ENCODE measurements around the gene MST1. TPM values are rescaled to one million over a fixed set of nuclear protein-coding genes. Genes with fewer than 3 reads are reported as not detected.
"Not testable (repeated sequence)": the region's sequence is repeated elsewhere in the genome, so short reads cannot be mapped to it uniquely, and the experiment has no call there.

MST1 gene
- total RNA-seq, 1 donor from 2014 or later, result 6.6 TPM

DNA sequence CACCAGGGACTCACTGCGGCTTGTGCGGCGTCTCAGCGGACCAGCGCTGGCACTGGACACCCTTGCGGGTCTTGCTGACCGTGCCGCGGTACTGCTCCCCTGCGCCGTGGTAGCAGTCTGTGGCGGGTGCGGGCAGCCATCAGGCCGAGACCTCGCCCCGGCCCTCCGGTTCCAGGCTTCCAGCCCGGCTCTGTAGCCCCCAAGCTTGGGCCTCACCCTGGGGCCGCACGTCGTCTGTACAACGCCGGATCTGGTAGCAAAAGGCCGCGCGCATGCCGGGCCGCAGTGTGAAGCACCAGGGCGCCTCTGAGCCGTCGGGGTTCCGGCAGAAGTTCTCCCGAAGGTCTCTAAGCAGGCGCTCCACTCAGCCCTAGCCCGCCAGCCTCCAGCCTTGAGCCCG lies 3.4 kb downstream of the MST1 start:
- ATAC-seq; intact Hi-C loops (cut with micrococcal nuclease): not testable (repeated sequence)

DNA sequence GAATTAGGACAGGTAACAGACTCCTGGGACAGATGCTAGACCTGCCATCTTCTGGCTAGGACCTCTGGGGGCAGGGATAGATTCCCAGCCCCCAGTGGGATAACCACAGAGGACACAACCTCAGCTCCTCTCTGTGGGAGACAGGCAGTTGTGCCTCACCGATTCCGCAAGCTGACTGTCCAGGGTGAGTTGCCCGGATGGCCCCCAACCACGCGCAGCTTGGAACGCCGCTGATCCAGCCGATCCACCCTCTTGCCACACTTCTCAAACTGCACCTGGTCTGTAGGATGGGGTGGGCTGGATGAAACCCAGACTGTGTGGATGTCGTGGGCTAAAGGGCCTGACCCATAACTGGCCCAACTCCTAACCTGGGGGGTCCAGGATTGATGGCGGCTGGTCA lies 4.2 kb downstream of the MST1 start:
- DNase-seq; intact Hi-C loops (cut with micrococcal nuclease); ATAC-seq: not testable (repeated sequence)

More for the DNA sequence above, 3.4 kb downstream of the MST1 start:
- DNase-seq, result not testable (repeated sequence)

DNA sequence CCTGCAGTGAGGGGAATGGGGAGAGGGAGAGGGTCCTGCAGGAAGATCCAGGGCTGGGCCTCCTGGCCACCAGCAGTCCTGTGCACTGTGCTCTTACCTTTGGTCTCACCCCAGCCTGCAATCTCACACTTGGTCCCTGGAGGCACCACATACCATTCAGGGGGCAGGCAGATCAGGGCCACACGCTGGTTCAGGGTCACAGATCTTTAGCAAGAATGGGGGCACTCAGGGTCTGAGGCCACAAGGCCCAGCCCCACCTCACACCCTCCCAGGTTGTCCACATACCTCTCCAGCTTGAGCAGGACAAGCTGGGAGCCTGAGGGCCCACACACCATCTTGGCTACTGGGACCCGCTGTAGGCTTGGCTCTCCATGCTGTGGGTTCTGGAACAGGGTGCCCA lies 4.8 kb downstream of the MST1 start:
- DNase-seq; intact Hi-C loops (cut with micrococcal nuclease); ATAC-seq: not testable (repeated sequence)

DNA sequence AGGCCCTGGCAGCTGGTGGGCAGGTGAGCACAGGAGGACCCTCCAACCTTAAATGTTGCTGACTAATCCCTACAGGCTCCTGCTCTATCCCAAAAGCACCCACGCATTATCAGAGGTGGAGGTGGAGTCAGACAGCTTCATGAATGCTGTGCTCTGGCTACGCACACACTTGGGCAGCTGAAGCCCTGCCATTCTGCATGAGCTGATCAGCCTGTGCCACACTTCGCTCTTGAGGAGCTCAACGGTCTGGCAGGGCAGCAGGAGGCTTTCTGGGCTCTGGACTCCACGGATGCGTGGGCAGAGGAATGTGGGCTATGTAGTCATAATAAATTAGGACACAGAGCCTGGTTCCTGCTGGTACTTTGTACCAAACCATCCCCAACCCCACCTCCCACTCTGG lies 6.1 kb downstream of the MST1 start:
- DNase-seq (no peak), ATAC-seq (no peak)

DNA sequence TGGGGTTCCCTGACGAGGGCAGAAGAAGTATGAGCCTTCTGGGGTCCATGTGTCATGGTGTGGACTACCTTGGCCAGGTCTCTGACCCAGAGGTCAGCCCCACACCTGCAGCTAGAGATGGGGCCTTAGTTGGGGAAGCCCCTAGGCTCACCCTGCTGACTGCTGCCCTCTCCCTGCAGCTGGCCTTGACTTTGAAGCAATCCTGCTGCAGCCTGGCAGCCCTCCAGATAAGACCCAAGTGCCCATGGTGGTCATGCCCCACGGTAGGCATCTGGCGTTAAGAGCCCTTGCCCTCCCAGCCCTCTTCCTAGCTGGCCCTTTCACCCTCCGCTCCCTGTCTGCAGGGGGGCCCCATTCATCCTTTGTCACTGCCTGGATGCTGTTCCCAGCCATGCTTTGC lies 7.7 kb downstream of the MST1 start:
- ATAC-seq (no peak), DNase-seq (no peak)
- intact Hi-C loops (cut with micrococcal nuclease), result no loop called here

More for the DNA sequence above, 6.1 kb downstream of the MST1 start:
- intact Hi-C loops (cut with micrococcal nuclease), result no loop called here

DNA sequence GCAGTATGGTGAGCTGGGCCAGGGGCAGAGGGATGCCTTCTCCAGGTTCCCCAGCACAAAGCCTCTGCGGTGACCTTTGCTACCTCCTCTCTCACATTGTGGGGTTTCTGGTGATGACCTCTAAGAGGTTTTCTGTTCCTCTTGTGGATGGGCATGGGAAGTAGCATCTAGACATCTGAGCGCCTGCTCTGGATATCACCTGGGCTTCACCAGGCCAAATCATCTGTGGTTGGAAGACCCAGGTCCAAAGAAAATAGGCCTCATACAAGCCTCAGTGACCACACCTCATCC lies 8.1 kb downstream of the MST1 start:
- intact Hi-C loops (cut with micrococcal nuclease), result no loop called here
- no peak for DNase-seq
- no peak for ATAC-seq

DNA sequence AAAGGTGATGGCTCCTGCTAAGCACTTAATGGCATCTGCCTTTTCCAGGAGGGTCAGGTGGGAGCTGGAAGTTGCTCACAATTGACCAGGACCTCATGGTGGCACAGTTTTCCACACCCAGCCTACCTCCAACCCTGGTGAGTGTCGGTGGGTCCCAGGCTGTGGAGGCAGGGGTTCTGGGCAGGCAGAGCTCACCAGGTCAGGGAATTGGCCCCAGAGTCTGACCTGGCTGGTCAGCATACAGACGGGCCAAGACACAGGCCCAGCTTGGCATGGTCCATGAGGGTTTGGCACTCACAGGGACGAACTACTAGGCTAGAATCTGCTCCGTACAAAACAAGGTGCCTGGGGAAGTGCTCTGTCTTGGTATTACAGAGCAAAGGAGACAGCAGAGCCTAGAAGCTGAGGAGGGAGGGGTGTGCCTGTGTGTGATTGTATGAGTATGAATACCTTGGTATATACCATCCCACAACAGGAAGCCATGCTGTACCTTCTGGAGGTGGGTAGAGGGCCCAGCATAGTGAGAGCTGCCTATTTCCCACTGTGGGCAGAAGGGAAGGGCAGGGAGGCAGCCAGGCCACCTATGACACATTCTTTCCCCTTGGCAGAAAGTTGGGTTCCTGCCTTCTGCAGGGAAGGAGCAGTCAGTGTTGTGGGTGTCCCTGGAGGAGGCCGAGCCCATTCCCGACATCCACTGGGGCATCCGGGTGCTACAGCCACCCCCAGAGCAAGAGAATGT lies 8.6 kb downstream of the MST1 start:
- ATAC-seq (no peak), DNase-seq (no peak)
- intact Hi-C loops (cut with micrococcal nuclease), result no loop called here

DNA sequence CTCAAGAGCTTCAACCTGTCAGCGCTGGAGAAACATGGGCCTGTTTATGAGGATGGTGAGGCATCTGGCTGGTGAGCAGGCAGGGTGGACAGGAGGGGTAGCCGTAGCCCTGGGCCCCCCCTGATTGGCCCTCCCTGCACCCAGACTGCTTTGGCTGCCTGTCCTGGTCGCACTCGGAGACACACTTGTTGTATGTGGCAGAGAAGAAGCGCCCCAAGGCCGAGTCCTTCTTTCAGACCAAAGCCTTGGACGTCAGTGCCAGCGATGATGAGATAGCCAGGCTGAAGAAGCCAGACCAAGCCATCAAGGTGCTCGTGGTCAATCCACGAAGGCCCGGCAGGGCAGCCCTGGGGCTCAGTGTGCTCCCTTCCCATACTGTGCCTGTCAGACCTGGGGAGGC lies 13.4 kb downstream of the MST1 start:
- DNase-seq (no peak), ATAC-seq (no peak)
- intact Hi-C loops (cut with micrococcal nuclease), result no loop called here

DNA sequence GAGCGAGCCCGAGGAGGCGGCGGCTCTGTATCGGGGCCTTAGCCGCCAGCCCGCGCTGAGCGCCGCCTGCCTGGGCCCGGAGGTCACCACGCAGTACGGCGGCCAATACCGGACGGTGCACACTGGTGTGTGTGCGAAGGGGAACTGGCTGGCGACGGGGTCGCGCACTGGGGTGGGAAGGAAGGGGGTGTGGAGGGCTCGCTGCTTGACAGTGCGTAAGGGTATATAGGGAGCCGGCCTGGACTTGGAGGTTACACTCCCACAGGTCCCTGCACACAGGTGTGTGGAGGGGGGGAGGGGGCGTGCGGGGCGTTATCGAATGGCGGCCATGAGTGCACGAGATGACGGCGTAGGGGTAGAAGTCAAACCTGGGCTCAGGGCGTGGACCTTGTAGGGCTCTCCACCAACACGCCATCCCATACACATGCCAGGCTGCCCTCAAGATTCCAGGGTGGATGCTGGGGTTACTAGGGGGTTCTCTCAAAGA lies 14.7 kb downstream of the MST1 start:
- intact Hi-C loops (cut with micrococcal nuclease), result loop anchor here (5.0 kb wide), 1 partner anchor 137 kb away; no protein-coding TSS in a partner anchor
- peak; percentile 42 for ATAC-seq
- DNase-seq, result peak; percentile 43

DNA sequence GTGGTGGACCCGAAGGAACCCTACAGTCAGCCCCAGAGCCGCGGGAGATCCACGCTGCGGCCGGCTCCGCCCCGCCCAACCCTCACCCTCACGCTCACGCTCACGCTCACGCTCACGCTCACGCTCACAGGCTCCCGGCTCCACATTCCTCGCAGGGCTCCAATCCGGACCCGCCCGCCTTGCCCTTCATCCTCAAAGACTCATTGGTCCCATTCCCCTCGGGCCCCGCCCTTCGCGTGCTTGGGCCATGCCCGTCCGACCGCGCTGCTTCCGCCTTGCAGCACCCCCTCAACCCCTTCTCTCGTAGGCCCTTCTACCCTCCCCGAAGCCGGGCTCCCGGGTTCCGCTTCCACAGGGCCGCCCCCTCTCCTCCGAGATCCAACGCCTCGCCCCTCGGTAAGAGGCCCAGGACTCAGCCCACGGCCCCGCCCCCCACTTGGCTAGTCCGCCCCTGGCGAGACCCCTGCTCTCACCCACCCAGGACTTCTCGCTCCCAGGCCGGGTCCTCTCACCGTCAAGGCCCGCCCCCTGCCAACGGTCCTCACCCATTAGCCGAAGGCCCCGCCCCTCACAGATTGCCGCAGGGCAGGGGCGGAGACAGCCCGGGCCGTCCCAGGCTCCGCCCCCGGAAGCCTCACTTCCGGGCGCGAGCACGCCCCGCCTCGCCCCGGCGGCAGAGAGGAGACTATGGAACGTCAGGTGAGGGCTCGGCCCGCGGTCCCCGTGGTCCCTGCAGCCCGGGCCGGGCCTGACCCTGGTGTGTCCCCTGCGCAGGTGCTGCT lies 15.4 kb downstream of the MST1 start, which contains the start of gene APEH:
Gene APEH (plus strand): TSS at position 637 of the 782 bp plus-strand sequence. CDS start 51 bp downstream, at position 688.
- intact Hi-C loops (cut with micrococcal nuclease), result loop anchor here (5.0 kb wide), 1 partner anchor 137 kb away; no protein-coding TSS in a partner anchor
- ATAC-seq (peak; percentile 94), DNase-seq (peak; percentile 98)

DNA sequence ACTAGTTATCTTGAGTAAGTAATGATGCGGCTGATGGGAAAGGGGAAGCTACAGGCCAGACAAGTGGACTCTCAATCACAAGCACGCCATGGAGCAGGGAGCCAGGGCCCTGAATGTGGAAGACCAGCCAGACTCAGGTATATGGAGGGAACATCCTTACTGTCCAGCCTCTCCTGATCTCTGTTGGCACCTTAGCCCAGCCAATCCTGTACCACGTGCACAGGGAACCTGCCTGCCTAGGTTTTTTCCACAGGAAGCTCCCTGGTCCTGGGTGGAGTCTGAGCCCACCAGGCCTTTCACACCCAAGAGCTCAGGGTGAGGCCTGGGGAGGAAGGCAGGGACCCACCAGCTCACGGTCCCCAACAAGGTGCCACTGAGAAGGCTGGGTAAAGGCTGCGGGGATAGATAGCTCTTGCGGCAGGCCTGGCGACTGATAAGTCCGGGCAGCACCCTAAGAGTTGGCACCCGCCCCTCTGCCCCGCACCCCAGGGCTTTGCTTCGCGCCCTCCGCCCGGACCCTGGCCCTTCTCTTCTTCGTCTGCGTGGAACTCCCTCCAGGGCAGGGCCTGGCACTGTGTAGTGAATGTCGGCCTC lies 16.1 kb downstream of the MST1 start:
- intact Hi-C loops (cut with micrococcal nuclease), result loop anchor here (5.0 kb wide), 1 partner anchor 136 kb away; no protein-coding TSS in a partner anchor
- DNase-seq (no peak), ATAC-seq (no peak)

DNA sequence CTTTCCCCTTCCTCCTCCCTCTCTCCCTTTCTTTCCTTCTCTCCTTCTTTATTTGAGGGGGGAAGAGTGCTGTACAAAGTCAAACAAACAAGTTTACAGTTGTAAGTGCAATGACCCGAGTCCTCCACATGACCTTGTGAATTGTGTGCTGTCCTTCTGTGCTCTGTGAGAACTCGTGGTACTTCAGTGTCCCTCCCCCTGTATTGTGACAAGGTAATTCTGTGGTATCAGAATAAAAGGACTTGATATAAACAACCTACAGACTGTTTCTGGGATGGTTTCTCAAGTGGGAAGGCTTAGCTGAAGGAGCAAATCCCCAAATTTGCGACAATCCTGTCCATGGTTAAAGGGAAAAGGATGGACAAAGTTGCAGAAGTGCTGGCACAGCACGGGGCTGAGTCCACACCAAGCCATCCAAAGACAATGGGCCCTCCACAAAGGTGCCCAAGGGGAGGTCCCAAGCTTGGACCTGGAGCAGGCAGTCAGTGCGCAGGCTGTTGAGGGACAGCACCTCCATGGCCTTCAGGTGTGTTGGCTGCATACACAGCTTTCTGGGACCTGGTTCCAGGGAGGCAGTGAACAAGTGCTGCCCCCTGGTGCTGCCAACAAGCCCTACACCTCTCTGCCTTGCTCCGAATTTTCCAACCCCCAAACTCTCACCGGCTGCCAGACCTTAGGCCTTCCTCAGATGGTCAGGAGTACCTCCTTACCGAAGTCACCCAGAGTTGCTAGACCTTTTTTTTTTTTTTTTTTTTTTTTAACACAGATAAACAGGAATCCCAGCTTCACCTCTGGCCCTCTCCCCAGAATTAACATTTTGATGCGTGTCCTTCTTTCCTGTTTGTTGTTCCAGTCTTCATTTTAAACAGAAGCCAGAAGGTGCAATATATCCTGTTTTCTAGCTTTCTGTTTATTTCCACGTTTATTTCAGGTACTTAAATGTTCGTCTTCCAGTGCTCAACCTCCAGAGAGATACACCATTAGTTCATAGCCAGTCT lies 17.7 kb downstream of the MST1 start:
- ATAC-seq (peak; percentile 8), DNase-seq (peak; percentile 72)
- intact Hi-C loops (cut with micrococcal nuclease), result loop anchor here (5.0 kb wide), 1 partner anchor 134 kb away; no protein-coding TSS in a partner anchor

DNA sequence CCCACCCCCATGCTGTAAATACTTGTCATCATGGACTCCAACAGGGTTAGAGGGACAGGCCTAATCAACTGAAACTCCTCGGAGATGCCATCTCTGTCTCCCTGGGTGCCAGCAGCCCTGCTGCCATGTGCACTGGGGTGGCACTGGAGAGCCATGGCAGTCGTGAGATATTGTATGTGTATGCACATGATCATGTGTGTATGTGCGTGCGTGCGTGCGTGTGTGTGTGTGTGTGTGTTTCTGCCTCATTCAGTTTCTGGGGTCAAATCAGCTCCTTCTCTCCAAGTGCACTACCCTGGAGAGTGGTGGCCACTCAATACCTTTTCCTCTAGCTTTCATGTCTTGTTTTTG lies 18.4 kb downstream of the MST1 start:
- intact Hi-C loops (cut with micrococcal nuclease), result loop anchor here (5.0 kb wide), 1 partner anchor 134 kb away; no protein-coding TSS in a partner anchor
- no peak for DNase-seq
- ATAC-seq, result no peak

DNA sequence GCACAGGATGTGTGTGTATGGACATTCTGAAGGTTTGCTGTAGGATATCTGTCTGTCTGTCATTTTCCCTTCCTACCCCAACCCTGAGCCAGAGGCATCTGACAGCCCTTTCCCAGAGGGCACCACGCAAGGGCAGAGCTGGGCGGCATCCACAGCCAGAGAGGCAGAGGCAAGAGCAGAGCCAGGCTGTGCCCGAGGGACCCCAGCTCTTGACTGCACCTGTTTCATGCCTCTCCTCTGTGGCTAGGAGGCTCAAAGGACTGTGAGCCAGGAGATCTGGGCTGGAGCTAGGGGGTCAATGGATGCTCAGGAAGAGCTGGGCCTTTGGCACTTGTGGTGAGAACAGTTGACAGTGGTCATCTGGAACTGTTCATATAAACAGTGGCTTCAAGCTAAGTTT lies 19.9 kb downstream of the MST1 start:
- intact Hi-C loops (cut with micrococcal nuclease), result no loop called here
- ATAC-seq (no peak), DNase-seq (no peak)

DNA sequence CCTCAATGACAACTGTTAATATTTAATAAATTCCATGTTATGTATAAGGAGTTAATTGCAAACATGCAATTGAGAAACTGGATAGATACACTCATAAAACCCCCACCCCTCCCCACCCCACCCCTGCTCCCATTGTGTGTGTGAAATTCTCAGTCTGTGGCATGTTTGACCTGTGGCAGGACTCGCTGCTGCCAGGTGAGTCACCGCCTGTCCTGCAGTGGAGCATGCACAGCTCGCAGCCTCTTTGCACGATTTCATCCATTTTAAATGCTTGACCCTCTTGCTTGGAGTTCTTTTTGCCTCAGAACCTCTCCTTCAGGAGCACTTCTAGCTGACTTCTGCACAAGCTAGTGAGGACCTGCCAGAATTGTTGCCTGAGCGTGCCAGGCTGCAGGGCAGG lies 20.4 kb downstream of the MST1 start:
- intact Hi-C loops (cut with micrococcal nuclease), result no loop called here
- DNase-seq, result no peak

DNA sequence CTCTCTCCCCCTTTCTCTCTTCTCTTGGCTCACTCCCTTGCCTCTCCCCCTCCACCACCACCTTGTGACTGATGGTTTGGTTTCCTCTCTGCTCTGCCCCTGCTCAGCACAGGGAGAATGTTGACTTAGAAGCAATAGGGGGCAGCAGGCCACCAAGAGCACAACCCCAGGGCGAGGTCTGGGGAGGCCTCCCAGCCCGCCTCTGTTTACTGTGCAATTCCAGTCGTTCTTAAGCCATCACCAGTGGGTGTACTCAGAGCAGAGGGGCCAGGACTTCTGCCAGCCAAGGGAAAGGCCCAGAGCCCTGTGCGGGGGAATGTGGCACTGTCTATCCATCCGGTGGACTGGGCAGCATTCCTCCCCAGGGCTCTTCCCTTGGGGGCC lies 20.9 kb downstream of the MST1 start:
- intact Hi-C loops (cut with micrococcal nuclease), result no loop called here
- ATAC-seq (no peak), DNase-seq (no peak)

More for the DNA sequence above, 20.4 kb downstream of the MST1 start:
- ATAC-seq, result no peak

DNA sequence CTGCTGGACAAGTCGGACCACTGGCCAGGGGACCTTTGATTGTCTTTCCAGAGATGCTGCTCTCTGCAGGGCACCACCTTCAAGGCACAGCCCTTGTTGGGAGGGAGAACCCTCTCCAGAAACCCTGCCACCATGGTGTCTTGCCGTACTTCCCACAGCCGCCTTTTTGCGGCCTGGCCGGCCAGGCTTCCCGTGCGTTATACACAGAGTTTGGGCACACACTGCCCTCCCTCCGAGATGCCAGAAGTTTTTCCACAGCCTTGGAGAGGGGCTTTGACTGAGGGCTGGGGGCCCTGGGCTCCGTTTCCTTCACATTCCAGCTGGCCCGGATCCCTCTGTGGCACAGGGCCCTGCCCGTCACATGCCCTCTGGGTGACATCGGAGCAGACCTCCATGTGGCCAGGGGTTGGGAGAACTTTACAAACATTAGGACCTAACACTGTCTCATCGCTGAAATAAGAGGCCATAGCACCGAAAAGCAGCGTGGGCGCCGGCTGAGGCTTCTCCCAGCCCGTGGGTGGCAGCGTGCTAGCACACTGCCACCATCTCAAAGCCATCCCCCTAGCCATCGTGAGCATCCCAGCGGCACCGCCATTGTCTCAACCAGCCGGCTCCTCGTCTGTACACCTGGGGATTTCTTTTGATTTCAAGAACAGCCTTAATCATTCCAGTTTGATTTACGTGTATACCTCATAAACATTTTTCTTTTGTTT lies 21.4 kb downstream of the MST1 start:
- intact Hi-C loops (cut with micrococcal nuclease), result no loop called here
- no peak for DNase-seq
- ATAC-seq, result no peak

DNA sequence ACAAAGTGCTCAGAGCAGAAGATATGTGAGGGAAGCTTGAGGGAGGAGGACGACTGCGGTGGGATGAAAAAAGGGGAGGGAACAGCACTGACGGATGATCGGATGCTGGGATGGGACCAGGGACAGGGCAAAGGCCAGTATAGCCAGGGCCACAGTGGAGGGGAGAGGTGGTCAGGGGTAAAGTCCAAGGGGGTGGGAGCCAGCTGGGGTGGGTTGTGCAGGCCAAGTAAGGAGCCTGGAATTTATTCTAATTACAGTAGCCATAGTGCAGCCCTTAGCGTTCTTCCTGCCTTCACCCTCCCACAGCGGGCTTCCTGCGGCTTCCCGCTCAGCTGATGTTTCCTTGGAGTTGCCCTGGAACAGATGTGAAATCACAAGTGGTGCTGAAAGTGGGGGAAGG lies 22.7 kb downstream of the MST1 start:
- no peak for ATAC-seq
- intact Hi-C loops (cut with micrococcal nuclease), result no loop called here
- no peak for DNase-seq
